ENCODE measurements around the gene ZBED6.
"Not testable (repeated sequence)": the region's sequence is repeated elsewhere in the genome, so short reads cannot be mapped to it uniquely, and the experiment has no call there.

Gene ZBED6

DNA sequence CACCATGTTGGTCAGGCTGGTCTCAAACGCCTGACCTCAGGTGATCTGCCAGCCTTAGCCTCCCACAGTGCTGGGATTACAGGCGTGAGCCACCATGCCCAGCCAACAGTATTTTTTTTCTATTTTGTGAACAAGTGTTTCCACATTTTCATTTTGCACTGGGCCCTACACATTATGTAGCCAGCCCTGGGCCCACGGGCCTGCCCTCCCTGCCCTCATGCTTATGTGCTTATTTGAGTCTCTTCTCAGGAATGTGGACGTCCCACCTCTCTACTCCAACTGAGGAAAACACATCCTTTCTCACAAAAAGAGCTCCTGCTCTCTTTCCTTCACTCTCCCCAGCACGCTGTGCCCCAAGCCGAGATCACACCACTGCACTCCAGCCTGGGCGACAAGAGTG is 13.5 kb upstream of the ZBED6 start:
- no peak for DNase-seq

DNA sequence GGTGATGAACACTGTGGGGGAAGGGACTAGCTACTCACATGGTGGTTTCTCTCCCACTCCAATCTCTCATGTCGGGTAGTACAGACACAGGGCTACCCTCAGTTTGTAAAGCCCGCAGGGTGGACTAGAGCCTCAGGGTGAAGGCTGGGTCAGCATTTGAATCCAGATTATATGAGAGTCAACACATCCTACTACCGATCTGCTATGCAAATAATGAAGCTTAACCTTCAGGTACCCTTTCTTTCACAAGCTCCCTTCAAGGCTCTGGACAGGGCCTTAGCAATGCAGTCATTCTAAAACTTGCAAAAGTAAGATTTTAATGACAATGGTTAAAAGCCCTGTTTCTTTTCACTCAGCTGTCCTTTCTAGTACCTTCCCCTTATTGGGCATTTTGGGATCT is 5.5 kb upstream of the ZBED6 start:
- DNase-seq, result no peak

DNA sequence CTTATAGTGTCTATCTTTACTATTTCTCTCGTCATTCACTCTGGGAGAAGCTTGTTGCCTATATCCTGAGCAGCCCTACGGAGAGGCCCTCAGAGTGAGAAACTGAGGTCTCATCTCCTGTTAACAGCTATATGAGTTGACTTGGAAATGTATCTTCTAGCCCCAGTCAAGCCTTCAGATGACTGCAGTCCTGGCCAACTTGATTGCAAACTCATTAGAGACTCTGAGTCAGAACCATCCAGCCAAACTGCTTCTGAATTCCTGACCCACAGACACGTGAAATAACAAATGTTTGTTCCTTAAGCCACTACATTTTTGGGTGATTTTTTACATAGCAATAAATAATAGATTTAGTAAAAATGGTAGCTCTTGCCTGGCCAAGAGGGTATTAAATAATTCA is 3.9 kb upstream of the ZBED6 start:
- DNase-seq, result no peak

DNA sequence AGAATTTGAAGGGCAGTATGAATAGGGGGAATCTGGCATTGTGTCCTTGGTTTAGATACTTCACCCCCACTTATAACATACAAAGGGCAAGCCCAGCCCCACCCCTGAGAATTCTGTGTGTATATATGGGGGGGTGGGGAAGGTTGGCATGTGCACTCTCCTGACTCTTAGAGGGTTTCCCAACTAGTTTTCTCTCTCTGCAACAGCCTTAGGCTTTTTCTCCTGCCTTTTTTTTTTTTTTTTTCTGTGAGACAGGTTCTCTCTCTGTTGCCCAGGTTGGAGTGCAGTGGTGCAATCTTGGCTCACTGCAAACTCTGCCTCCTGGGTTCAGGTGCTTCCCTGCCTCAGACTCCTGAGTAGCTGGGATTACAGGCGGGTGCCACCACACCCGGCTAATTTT is 2.9 kb upstream of the ZBED6 start:
- no peak for DNase-seq

DNA sequence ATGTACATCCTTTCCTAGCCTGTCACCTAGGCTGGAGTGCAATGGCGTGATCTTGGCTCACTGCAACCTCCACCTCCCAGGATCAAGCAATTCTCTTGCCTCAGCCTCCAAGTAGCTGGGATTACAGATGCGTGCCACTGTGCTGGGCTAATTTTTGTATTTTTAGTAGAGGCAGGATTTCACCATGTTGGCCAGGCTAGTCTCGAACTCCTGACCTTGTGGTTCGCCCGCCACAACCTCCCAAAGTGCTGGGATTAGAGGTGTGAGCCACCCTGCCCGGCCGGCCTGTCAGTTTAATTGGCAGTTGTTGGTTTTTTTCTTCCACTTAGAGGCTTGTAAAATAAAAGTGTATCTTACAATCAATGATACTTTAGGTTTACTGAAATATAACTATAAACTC is 1.9 kb upstream of the ZBED6 start:
- not testable (repeated sequence) for DNase-seq

DNA sequence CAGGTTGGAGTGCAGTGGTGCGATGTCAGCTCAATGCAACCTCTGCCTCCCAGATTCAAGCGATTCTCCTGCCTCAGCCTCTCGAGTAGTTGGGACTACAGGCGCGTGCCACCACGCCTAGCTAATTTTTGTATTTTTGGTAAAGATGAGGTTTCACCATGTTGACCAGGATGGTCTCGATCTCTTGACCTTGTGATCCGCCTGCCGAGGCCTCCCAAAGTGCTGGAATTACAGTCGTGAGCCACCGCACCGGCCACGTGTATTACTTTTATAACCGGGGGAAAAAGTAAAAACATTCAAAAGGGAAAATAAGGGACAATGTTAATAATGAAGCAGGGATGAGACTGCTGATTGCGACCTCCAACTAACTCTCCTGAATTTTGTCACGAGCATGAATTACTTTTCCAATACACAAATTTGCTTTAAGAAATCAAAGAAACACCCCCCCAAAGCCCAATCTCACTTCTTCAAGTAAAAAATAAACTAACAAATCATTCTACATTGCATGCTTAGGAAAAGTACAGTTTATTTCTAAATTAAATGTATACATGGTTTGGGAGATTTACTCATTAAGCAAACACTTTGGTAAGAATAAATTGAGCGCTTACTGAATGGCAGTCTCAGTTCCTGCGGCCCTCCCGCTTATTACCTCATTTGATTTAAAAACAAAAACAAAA is 521 bp upstream of the ZBED6 start:
- DNase-seq, result no peak

DNA sequence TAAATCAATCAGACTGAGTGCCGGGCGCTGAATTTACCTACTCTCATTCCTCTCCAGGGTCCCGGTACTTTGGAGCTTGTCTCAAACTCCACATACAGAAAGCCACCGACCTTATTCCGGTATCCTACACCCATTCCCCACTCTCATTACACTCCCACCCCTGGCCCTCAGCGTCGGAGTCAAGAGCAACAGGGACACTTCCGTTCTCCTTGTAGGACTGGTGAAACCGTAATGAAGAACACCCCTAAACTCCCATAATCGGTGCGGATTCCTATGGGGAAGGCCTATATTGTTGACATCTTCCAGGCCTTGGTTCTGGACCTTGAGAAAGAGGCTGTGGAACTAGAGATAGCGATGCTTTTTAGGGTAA is 798 bp downstream of the ZBED6 start:
- no peak for DNase-seq

DNA sequence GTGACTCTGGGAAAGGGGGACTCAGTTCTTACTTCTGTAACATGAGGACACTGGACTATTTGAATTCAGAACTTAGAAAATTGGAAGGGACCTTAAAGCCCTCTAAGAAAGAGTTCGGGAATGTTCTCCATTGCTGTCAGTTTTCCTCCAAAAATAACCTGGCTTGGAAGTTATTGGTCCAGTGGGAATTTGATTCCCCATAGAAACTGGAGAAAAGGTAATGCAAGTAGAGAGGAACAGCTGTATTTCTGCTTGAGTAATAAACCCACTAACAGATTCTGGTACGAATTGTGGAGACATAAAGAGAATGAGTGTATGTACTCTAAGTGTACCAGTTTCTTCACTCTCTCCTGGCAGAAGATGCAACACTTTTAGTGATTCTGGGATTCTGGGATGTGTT is 1.8 kb downstream of the ZBED6 start:
- no peak for DNase-seq

DNA sequence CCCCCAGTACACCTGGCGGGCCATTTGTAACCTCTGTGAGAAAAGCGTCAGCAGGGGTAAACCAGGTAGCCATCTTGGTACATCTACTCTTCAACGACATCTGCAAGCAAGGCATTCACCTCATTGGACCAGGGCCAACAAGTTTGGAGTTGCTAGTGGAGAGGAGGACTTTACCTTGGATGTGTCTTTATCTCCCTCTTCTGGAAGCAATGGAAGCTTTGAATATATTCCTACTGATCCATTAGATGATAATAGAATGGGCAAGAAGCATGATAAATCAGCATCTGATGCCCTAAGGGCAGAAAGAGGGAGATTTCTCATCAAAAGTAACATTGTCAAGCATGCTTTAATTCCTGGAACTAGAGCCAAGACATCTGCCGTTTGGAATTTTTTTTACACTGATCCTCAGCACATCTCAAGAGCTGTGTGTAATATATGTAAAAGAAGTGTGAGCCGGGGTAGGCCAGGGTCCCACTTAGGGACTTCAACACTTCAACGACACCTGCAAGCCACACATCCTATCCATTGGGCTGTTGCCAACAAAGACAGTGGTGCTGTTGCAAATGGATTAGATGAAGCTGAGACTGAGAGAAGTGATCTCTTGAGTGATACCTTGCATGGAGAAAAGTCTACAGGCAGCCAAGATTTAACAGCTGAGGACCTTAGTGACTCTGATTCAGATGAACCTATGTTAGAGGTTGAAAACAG is 2.7 kb downstream of the ZBED6 start:
- DNase-seq, result no peak

DNA sequence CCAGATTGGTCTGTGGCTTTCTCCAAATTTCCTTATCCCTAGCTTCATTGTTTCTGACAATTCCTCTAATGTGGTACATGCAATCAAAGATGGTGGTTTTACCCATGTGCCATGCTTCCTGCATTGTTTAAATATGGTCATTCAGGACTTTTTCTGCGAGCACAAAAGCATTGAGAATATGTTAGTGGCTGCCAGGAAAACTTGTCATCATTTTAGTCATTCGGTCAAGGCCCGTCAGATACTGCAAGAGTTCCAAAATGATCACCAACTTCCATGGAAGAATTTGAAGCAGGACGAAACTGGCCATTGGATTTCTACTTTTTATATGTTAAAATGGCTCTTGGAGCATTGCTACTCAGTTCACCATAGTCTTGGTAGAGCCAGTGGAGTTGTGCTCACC is 3.7 kb downstream of the ZBED6 start:
- no peak for DNase-seq

DNA sequence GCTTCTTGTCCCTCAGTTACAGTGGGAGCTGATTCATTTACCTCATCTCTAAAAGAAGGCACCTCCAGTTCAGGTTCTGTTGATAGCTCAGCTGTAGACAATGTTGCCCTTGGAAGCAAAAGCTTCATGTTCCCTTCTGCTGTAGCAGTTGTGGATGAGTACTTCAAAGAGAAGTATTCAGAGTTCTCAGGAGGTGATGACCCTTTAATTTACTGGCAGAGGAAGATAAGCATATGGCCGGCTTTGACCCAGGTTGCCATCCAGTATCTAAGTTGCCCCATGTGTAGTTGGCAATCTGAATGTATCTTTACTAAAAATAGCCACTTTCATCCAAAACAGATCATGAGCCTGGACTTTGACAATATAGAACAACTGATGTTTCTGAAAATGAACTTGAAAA is 4.5 kb downstream of the ZBED6 start:
- DNase-seq, result no peak

DNA sequence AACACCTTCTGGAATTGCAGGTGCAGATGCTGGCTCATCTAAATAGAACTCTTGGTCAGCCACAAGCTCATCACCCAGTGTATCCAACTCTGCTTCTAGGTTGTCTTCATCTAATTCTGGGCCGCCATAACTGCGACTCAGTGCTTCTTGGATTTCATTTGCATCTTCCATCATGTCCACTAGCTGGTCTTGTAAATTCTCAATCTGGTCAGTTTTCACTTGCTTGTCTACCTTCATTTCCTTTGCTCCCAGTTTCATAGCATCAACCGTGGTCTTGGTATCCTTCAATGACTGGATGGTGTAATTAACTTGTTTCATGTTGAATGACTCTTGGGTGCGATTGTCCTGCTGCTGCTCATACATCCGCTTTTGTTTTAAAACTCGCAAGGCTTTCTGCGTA is 10.3 kb downstream of the ZBED6 start:
- DNase-seq, result no peak

DNA sequence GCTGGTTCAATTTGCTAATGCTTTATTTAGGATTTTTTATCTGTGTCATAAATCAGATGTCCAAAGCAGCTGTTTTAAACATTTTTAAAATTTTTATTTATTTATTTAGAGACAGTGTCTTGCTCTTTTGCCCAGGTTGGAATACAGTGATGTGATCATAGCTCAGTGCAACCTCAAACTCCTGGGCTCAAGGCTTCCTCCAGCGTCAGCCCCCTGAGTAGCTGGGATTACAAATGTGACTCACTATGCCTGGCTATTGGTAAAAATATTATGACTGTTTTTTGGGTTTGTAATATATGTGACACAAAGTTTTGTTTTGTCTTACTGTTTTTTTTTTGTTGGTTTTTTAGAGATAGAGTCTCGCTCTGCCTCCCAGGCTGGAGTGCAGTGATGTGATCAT is 11.8 kb downstream of the ZBED6 start:
- no peak for DNase-seq

DNA sequence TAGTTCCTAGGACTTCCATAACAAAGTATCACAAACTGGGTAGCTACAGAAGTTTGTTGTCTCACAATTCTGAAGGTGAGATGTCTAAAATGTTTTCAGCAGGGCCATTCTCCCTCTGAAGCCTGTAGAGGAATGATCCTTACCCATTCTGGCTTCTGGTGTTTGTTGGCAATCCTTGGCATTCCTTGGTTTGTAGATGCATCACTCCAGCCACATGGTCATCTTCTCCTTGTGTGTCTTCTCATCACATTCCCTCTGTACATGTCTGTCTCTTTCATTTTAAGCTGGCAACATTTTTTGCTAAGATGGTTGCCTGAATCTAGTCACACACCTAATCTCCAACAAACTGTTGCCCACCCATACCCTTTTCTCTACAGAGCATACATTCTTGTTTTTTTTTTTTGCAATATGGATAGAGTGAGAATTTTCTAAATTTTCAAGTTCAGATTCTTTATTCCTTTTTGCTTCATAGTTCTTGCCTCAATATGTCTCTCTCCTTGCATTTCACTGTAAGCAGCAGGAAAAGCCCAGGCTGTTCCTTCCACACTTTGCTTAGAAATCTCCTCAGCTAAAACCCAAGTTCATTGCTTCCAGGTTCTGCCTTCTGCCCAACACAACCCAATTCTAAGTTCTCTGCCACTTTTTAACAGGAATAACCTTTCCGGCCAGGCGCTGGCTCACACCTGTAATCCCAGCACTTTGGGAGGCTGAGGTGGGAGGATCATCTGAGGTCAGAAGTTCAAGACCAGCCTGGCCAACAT is 18.3 kb downstream of the ZBED6 start:
- no peak for DNase-seq

DNA sequence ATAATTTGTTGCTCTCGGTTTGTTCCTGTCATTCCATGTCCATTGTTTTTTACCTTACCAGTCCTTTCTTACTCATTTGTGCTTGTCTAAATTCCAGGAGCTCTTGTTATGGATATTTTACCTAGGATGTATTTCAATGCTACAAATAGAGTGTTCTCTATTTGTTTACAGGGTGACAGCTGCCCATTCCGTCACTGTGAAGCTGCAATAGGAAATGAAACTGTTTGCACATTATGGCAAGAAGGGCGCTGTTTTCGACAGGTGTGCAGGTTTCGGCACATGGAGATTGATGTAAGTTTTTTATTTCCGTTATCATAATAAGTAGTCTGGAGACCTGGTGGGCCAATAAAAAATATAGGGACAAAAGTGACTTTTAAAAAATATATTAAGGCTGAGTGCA is 23.0 kb downstream of the ZBED6 start:
- DNase-seq, result no peak

DNA sequence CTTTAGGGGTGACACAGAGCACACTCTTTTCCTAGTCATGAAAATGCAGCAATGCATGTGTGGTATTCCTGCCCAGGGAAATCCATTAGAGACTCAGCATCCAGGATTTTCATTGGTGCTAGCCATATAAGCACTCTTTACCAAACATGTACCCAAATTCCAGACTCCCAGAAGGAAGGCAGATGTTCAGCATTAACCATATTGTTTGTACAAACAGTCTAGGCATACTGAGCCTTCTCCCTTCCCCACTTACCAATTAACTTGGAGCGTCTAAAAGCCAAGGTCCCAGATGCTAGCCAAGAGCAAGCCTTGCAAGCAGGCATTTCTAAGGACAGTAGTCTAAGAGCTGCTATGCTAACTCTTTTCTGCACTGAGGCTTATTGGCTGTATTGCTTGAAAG is 27.9 kb downstream of the ZBED6 start:
- no peak for DNase-seq

DNA sequence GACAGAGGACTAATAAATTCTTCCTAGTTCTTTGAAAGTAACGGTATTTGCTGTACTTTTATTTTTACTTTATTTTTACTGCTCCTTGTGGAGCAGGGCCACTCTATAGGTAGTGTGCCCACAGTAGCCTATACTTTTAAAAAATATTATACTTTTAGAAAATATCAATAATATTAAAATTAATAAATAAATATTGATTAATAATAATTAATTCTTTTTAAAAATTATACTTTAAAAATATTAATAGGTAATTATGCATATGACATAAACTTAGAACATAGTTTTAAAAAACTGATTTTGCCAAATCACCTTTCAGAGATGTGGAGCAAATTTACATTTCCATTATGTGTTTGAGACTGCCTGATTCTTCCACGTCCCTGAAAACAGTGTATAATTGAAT is 30.8 kb downstream of the ZBED6 start:
- no peak for DNase-seq

DNA sequence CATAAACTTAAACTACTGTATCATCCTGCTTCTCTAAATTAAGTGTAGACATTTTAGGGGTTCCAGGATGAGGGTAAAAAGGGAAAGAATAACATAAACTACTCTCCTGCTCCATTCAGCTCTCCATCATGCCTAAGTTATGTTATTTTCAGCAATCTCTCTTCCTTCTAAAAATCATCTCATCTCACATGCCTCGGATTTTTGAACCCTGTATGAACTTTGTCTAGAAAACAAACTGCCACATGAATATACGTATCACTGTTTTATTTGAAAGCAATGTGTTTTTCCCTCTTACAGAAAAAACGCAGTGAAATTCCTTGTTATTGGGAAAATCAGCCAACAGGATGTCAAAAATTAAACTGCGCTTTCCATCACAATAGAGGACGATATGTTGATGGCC is 32.6 kb downstream of the ZBED6 start:
- DNase-seq, result no peak

DNA sequence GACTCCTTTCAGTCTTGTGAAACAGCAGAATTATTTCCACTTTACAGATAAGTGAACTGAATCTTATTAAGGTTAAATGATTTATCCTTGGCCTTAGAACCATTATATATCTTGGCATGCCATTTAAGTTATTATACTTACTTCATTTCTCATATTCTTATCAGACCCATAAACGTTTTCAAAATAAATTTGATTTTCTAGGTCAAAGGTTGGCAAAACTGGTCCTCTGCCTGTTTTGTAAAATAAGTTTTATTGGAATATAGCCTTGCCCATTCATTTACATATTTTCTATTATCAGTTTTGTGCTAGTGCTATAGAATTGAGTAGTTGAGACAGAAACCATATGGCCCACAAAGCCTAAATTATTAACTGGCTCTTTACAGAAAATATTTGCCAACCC is 33.1 kb downstream of the ZBED6 start:
- DNase-seq, result no peak

DNA sequence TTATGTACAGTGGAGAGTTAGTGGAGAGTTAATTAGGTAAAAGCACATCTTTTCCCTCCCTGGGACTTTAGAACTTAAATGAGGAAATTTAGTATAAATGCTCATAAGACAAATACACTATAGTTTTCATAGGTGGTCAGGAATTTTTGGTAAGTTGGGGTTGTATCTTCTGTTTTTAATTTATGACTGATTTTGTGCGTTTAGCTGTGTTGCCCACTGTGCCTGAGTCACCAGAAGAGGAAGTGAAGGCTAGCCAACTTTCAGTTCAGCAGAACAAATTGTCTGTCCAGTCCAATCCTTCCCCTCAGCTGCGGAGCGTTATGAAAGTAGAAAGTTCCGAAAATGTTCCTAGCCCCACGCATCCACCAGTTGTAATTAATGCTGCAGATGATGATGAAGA is 33.8 kb downstream of the ZBED6 start:
- not testable (repeated sequence) for DNase-seq

DNA sequence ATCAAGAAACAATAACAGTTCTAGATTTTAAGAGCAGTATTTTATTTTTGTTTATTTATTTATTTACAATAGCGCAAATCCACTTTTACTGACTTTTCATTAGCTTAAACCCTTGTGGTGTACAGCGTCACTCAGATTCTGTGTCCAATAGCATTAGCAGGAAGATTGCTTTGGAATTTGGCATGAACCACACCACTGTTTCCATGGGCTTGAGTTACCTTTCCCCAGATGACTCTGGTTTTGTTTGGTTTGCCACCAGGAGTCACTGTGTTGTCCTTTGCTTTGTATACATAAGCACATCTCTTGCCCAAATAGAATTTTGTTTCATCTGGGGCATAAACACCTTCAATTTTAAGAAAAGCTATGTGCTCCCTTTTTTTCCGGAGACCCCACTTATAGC is 40.1 kb downstream of the ZBED6 start:
- DNase-seq, result no peak

DNA sequence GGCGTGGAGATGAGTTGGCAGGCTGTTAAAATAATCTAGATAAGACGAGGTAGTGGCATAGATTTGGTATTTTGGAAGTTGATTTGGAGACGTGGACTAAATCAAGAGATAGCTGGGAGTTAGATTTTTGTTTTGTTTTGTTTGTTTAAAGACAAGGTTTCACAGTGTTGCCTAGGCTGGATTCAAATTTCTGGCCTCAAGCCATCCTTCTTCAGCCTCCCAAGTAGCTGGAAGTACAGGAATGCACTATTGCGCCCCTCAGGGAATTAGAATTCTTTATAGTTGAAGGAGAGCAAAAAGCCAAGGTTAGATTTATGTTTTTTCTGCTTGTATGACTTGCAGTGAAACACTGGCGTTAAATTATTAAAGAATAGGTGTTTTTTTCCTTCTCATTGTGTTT is 43.7 kb downstream of the ZBED6 start:
- DNase-seq, result no peak

DNA sequence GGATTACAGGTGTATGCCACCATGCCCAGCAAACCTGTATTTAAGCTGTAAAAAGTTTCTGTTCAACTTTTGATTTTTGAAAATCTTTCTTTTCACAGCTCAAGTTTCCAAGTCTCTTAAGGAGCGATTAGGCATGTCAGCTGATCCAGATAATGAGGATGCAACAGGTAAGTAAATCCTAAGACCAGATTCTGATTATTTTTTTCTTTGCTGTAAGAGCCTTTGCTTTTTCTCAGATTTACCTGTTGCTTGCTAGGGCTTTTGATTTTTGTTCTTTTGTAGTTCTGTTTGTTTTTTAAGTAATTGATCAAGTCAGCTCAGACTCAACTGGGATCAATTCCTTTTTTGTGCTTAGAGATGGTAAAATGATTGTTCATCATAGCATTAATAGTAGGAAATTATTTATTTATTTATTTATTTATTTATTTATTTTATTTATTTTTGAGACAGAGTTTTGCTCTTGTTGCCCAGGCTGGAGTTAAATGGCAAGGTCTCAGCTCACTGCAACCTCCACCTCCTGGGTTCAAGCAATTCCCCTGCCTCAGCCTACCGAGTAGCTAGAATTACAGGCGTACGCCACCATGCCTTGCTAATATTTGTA is 44.9 kb downstream of the ZBED6 start:
- DNase-seq, result no peak

DNA sequence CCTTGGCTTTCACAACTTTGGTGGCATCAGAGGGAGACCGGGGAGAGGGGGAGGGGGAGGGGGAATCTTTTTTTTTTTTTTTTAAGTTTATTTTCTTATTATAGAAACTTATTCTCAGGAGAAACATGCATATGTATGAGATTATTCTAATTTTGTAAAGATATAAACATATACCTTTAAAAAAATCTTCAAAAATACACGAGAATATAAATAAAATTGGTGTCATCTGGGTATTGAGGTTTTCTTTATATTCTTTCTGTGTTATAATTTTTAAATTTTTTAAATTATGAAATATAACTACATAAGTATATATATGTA is 47.1 kb downstream of the ZBED6 start:
- no peak for DNase-seq
